HG02623 (cell line): Measurements from ENCODE around the gene SLC12A4.
"Not testable (repeated sequence)": the region's sequence is repeated elsewhere in the genome, so short reads cannot be mapped to it uniquely, and the experiment has no call there.

Experiments used
- ATAC-seq: cut with Tn5 transposase; IDR thresholded peaks from one replicate; pipeline ENCODE4 v1.9.1; 2021; ENCODE audit warnings: moderate library complexity; ENCODE audit not compliant: unreplicated experiment

SLC12A4 gene

GRCh38 chr16:67988675-67989074 lies 20.2 kb upstream of the SLC12A4 start:
- ATAC-seq: no peak

- ATAC-seq: no peak
These were observed 19.2 kb upstream of the SLC12A4 start for GRCh38 chr16:67987460-67988160.

DNA sequence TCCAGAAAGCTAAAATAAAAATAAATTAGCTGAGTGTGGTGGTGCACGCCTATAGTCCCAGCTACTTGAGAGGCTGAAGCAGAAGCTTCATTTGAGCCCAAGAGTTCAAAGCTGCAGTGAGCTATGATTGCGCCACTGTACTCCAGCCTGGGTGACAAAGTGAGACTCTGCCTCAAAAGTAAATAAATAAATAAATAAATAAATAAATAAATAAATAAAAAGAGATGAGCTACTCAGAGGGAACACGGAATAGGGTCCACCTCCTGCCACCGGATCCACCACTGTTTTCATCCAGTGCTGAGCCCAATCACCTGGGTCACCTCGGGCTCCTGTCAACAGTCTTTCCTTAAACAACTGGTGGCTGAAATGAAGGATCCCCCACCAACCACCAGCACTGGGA lies 18.5 kb upstream of the SLC12A4 start:
- no peak for ATAC-seq

- ATAC-seq: no peak
These were observed 13.7 kb upstream of the SLC12A4 start for GRCh38 chr16:67982011-67982696.

GRCh38 chr16:67979955-67980678 lies 11.7 kb upstream of the SLC12A4 start, which contains the start of gene DPEP3:
DPEP3 (minus strand) TSS chr16:67980499; CDS start chr16:67980380, 119 bp downstream.
- ATAC-seq: no peak

- no peak for ATAC-seq
These were observed 9.2 kb upstream of the SLC12A4 start for GRCh38 chr16:67977469-67978227.

DNA sequence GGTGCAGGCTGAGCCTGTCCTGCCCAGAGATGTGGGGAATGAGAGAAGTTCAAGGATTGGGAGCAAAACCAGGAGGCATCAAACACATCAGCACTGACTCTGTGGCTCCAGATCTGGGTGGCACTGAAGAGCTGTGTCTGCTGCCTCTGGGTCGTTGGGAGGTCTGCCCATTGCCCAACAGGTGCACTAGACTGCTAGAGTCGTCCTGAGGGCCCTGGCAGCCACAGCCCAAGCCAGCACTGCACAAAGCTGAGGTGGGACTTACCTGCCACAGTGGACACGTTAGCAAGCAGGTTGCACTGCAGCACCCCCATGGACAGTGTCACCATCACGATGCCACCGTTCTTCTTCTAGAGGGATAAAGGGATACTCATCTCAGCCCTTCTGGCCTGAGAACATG lies 8.6 kb upstream of the SLC12A4 start:
- ATAC-seq: no peak

- no peak for ATAC-seq
These were observed 7.8 kb upstream of the SLC12A4 start for GRCh38 chr16:67976205-67976604.

DNA sequence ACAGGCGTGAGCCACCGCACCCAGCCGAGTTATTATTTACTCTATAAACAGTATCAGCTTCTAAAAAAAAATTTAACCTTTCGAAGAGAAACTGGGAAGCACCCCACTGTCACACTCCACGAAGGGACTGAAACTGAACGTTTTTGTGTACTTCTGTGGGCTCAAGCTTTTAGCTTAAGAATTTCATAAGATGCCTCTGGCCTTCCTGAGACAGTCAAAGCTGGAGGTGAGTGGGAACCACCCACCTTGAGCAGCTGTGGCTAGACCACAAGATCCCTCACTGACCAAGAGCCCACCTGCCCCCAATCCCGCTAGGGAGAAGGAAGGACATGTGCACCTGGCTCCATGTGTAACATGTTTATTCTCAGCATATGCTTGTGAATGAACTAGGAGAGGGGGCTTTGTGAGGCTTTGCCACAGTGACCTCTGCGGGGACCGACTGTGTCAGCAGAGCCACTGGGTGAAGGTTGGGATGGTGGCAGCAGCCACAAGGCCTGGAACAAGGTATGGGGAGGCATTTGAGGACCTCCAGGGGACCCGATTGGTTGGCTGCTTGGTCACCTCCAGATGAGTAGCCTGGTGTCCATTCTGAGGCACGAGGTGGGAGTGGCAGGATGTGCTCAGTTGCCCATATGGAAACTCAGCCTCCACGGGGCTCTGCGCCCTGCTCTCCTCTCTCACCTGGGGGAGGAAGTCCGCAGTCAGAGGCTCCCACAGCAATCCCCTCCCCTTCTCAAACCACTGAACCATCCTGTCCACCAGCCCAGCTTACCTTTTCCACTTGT lies 7.1 kb upstream of the SLC12A4 start:
- ATAC-seq: no peak

DNA sequence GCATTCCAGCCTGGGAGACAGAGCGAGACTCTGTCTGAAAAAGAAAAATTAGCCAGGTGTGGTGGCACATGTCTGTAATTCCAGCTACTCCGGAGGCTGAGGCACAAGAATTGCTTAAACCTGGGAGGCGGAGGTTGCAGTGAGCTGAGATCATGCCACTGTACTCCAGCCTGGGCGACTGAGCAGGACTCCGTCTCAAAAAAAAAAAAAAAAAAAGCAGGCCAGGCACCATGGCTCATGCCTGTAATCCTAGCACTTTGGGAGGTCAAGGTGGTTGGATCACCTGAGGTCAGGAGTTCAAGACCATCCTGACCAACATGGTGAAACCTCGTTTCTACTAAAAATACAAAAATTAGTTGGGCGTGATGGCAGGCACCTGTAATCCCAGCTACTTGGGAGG lies 3.8 kb upstream of the SLC12A4 start:
- ATAC-seq: not testable (repeated sequence)

DNA sequence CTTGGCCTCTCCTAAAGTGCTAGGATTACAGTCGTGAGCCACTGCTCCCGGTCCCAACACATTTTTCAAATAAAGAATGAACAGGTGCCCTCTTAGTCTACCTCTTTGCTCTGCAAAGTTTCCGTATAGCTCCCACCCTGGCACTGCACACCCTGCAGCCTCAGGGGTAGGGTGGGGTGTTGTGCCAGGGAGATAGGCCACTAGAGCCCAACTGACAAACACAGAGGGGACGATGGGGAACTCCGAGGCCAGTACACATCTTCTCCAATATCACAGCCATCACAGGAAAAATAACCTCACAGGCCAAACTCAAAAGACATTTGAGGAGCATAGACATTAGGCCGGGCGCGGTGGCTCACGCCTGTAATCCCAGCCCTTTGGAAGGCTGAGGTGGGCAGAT lies 2.7 kb upstream of the SLC12A4 start:
- no peak for ATAC-seq

DNA sequence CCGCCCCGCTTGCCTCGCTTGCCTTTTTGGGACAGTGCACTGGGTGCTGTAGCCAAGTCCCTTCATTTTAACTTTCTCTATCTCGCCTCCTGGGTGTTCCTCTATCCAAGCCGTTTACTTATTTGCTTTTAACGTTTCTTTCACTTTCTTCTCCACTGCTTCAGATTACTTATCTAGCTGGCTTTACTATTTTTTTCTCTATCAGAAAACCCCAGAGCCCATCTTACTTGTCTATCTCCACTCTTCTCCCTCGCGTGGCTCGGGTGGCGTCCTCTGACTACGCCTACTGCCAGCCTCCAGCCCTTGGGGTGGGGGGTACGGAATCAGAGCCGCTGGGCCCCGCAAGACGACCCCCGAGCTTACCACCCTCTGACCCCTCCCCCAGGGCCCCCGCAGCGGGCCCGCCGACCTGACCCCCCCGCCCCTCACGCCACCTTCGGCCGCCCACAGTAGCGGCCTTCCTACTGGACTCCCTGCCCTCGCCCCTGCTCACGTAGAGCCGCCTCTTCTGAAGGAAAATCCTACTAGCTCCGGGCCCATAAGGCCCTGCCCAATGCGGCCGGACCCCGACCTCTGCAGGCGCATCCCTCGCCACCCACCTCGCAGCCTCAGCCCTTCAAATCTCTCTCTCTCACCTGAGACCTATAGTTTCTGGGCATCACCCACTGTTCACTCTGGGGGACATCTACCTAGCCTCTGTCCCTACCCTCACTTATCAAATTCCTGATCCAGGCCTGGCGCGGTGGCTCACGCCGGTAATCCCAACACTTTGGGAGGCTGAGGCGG lies 1.0 kb upstream of the SLC12A4 start:
- no peak for ATAC-seq

DNA sequence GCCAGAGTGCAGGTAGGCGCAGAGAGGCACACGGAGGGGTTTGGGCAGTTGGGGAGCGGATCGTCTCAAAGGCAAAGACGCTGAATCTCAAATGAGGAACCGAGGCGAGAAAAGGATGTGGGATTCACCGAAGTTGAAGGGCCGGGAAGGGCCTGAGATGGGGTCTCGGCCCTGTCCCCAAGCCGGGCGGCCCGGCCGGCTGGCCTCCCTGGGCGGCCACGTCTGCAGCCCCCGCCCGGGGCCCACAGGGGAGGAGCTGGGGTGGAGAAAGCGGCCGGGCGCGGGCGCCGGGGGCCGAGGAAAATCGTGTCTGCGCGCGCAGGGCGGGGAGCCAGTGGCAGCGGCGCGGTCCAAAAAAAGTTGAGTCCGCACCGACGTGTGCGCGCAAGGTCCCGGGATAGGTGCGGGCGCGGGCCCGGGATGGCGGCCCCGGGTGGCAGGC lies 458 bp downstream of the SLC12A4 start:
- ATAC-seq: peak; percentile 14

DNA sequence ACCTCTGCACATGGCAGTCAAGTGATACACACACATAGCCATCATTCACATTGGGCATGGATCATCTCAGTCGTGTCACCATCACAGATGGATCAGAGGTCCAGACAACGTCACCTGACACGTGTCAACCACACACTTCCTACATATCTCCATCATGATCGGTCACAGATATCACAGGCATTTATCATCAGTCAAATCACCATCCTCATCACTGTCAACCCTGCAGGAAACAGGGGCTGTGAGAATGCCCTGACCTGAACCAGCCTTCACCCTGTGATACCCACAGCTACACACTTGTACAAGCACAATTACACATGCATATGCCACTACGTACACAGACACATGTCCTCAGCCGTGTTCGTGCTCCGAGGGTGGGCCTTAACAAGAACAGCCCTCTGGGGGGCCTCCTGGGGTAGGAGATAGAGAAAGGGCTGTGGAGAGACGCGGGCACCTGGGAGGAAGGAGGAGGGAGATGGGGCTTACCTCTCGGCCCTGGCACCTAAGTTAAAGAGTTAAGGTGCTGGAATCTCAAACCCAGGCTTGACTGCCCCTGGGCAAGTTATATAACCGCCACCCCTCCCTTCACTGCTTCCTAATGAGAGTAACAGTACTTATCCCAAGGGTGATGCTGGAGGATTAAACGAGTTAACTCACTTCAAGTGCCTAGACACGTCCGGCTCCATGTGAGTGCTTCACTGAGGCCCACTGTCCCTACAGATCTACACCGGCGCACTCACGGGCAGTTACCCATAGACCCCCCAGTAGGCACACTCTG lies 1.1 kb downstream of the SLC12A4 start:
- ATAC-seq: no peak

DNA sequence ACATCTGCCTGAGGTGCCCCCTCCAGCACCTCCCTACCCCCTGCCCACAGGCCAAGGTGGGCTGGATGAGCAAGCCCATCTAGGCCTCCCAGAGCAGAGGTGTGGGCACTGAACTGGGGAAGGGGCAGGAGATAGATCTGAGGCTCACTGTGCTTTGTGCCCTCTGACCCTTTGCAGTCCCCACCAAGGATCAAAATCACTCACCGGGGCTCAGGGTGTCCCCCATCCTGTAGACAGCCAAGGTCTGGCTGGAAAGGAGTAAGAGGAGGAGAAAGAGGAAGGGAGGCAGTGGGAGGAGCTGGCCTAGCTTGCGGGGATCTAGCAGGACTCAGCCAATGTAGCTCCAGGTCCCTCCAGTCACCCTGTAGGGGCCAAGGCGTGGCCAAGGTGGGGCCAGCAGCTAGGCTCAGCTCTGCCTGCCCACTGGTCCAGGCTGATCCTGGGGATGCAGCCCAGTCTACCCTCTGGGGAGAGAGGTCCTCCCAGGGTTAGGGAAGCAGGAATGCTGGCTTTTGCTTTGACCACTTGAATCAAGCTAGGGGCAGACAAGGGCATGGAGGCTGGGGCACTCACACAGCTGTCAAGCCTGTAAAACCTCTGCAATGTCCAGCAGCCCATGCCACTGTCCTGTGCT lies 1.8 kb downstream of the SLC12A4 start:
- no peak for ATAC-seq

DNA sequence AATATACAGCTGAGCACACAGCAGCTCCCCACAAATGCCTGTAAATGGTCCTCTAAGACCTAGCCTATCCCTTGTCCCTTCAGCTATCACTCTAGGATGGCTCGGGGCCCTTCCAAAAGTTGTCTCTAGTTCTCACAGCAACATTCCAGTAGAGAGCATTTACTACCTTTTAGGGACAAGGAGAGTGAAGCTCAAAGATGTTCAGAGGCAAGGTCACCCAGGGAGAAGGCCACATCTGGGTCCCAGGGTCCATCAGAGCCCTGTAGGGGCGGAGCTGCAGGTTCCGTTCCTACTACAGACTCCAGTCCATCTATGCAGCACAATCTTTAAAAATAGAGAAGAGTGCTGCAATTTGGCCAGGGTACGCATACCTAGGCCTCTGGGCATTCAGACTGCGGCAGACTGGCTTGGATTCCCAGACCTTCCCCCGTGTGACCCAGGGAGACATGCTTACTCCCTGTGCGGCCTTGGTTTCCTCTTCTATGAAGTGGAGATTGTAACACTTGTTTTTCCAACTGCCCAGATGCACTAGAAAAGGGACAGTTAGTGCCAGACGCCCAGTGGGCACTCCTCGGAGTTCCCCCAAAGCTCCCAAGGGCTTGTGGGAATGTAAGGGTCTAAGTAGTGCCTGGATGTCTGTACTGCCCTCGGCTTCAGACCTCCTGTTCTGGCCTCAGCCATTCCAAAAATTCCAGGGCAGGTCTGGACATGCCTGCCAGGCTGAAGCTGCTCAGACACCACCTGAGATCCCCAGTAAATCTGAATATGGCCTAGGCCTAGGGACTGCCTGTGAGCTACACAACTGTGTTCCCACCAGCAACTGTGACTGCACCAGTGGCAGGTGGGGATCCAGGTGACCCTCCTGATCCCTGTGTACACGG lies 2.5 kb downstream of the SLC12A4 start:
- ATAC-seq: no peak

GRCh38 chr16:67964477-67965131 lies 3.8 kb downstream of the SLC12A4 start:
- ATAC-seq: no peak
